ENCODE measurements around the gene SEMA5A.

SEMA5A gene

DNA sequence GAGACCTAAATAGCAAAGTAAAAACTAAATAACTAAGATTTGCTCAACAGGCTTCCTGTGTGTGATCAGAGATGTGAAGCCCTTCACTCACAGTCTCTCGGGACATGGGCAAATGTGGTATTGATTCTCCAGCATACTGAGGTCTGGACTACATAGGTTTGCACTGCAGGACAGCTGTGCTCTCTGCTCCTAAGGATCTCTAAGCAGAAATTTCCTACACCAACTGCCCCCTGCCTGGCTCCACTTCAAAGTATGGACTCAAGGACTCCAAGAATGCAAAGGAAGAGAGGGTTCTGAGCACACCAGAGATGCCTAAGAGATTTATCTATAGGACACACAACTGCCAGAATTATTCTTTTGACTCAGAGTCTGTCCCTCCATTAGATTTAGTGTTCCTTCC lies 487.2 kb downstream of the SEMA5A start:
- no peak for DNase-seq (ENCODE audit: low read depth)

DNA sequence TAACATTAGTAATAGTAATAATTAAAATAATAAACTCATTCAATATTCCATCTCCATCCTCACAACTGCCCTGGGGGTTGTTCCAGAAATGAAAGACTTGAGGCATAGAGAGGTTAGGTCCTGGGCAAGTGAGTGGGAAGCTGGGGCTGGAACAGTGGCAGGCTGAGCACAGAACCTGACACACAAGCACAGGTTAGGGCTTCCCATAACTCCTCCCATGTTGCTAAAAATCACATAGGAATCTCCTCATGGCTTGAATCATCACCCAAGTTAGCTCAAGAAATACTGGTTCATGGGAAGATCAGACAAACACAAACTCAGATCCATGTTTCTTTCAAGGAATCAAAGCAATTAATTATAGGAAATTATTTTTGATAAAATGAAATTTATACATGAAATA lies 487.7 kb downstream of the SEMA5A start:
- DNase-seq (ENCODE audit: low read depth) = no peak

DNA sequence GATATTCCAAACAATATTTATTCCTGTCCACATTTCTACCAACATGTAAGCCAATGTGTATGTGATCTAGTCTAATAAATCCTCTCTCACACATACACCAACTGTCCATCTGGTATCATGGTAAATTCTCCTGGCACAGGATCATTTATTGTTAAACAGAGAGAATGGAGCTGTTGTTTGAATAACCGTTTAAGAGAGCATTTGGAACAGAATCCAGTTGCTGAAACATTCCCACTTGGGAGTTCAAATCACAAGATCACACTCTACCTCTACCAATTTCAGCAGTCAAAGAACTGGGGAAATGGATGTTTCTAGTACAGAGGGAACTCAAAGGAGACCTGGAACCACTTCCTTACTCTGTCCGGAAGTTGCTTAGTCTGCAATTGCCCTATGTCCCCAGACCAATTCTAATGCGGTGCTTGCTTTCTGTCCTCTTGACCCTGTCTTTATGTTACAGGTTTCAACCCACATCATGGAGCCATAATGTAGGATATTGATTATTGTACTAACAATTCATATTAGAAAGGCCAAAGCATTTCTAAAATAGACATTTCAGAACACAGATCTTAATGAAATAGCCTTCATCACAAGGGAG lies 488.4 kb downstream of the SEMA5A start:
- no peak for DNase-seq (ENCODE audit: low read depth)

DNA sequence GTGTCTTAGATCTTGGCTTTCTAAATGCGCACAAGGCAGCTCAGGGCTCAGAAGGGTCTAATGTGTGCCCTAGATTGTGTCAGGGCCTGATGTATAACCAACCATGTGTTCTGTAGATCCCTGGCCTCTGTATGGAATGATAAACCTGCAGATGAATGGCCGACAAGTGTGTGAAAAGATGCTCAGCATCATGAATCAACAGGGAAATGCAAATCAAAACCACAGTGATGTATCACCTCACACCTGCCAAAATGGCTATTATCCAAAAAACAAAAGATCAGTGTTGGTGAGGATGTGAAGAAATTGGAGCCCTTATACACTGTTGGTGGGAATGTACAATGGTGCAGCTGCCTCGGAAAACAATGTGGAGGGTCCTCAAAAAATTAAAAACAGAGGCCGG lies 489.8 kb downstream of the SEMA5A start:
- no peak for DNase-seq (ENCODE audit: low read depth)

DNA sequence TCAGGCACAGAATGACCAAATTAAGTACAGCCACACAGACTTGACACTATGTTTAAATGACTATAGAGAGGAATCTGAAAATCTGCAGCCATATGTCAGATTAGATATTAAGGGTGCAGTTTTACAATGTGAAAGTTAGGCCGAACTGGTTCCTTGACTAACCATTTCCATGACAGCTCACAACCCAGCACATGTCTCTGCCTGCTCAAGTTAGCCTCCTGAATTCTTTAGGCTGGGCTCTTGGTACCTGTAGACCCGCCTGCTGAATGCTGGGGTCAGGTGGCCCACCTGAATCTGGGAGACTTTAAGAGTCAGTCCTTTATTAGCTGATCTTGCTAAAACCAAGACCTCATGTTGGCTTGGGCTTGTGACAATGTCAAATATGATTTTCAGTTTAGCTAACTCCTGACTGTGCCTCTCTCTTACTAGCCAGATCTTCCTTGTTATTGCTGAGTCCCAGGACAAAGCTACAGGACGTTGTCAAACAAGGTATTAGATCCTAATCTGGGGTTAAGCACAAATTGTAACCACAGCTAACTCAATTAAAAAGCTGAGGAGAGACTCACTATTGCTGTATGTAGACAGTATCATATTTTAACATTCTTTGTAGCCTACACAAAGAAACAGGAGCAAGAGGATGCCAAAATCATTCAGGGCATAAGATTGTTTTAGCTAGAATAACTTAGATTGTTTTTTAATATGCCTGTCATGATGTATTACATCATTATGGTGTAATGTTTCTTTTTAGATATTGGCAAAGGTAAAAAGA lies 490.9 kb downstream of the SEMA5A start:
- no peak for DNase-seq (ENCODE audit: low read depth)

DNA sequence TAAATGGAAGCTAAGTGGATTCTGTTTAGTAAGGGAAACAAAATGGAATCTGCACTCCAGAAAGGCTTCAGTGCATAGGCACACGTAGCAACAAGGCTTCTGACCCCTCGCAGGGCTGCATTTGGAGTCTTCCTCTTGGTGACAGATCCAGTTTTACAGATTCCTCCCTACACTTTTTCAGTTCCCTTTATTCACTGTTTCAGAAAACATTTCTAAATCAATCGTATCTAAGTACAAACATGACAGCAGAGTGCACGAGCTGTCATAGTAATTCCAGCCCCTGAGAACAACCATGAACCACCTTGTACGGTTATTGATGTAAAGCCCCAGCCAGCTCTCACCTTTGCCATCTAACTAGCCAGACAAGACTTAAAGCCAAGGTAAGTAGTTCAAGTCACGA lies 491.6 kb downstream of the SEMA5A start:
- DNase-seq (ENCODE audit: low read depth) = no peak

DNA sequence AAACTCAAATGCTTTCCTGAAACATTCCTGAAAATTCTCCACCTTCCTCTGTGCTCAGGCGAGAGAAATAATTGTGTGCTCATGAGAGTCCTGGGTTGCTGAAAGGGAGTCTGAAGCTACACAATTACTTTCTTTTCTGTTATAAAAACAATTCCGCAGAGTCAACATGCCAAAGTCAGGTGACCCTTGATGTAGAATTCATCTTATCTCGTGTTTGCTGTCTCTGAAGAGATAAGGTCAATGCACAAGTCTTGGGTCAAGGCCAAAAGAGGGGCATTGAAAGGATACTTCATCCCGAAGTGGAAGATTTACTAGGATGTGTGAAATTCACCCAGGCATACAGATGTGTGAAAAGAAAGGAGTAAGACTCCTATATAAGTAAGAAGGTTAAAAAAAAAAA lies 493.5 kb downstream of the SEMA5A start:
- no peak for DNase-seq (ENCODE audit: low read depth)

DNA sequence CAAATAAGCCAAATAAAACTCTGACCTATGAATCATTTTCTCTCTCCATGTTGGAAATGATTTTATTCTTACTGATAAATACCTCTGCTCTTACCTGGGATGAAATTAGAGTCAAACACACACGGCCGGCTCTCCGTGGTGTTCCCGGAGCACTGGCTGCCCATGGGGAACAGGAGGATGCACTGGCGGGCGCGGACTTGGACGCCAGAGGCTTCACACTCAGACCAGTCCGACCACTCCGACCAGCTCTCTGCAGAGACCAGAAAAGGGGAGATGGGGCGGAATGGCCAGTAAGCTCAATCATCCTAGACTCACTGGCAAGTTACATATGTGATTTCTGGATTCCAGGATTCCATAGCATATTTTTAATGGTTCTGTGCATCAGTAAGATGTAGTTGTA lies 494.1 kb downstream of the SEMA5A start:
- no peak for DNase-seq (ENCODE audit: low read depth)

DNA sequence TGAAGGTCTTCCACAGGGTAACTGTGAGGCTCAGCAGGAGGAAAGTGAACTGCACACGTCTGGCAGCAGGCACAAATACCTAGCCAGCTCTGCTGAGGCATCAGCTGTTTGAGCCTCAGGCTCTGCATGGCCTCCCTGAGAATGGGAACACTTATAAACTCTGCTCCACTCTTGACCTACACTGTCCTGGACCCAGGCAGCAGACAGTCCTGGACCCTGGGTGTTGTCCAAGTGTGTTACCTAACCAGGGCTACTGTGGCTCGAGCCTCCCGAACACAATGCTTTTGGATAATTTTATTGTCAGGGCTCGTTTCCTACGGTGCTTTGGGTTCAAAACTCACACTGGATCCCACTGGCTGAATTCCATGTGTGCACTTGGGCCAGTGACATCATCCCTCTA lies 497.9 kb downstream of the SEMA5A start:
- DNase-seq (ENCODE audit: low read depth) = no peak

DNA sequence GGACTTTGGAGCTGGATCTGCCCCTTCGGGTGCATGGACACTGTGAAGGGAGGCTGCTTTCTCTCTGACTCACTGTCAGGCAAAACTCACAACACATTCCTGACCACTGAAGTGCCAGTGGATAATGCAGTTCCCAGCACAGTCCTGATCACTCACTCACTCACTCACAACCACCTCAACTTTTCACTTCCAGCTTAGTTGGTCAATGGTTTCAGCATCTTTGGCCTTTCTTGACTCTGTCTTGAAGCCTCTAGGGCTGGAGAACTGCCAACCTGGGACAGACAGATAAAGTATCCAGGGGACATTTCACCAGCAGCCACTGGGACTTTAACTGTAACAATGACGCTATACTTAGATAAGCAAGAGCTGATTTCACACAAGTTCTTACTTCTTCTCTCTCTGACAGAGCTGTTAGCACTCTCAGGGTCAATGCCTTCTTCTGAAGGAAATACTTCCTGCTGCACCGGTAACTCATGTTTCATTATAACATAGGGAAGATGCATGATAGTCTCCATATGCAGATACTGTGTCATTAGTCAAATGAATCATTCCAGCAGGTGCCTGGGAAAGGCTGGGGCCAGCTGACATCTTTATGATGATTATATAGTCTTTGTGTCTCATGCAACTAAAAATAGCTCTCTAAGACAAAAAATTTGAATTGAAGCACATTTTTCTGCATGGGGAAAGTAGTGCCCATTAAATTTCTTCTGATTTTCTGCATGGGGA lies 499.0 kb downstream of the SEMA5A start:
- no peak for DNase-seq (ENCODE audit: low read depth)

DNA sequence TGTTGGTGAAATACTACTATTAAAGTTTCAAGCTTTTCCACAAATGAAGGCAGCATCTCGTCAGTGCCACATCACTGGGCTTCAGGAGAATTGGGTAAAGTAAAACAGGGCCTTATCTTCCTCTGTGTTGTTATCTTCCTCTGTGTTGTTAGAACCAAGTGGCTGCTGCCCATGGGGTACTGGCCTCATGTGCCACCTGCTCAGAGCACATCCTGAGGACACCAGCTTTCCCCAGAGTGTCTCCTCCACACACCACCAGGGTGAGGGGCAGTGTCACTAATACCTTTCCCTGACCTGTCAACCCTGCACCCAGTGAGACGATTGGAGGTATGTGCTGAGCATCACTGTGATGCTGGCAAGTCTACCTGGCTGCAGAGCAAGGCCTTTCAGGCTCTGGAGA lies 499.9 kb downstream of the SEMA5A start:
- no peak for DNase-seq (ENCODE audit: low read depth)

DNA sequence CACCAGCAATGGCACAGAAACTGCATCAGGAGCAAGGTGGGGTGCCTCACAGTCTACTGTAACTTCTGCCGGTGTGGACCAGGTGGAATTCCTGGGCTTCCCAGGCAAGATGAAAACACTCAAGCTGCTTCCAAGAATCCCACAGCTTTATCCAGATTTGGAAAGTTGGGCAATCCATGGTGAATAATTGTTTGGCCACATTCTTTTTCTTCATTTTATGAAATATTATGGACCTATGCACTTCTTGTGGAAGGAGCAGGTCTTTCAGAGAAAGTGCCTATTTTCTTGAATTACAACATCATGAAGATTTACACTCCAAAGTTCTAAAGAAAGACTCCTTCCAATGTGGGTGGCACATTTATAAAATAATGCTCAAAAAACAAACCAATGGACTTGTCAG lies 503.6 kb downstream of the SEMA5A start:
- DNase-seq (ENCODE audit: low read depth) = no peak

DNA sequence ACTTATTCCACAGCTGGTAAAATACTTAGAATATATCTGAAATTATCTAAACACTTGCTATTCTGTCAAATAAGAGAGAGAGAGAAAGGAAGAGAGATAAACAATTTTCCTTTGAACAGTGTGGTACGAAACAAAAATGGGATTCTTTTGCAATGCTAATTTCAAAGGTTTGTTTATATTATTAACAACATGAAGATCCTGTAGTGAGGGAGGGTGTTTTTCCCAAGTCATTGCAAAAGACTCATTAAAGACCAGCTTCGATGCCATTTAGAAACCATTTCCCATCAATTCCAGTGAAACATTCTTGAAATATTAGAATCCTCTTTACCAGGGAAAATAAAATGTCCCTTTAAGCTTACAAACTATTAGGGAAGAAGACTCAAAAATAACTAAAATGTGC lies 505.4 kb downstream of the SEMA5A start:
- DNase-seq (ENCODE audit: low read depth) = no peak

DNA sequence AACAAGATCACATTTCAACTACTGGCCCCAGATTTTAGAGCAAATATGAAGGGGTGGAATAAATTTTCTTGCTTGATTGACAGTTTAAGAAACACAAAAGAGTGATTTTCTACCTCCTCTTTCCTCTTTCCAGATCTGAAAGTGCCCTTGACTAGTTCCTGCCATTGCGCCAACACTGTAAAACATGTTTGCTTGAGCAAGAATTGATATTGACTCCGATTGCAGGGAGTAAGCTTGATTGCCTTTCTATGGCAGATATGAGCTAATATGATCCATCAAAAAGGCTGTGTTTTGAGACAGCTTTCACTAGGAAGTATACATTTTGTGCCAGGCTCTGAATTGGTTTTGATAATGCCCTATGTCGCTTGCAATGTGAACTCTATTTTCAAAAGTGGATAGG lies 508.8 kb downstream of the SEMA5A start:
- no peak for DNase-seq (ENCODE audit: low read depth)

DNA sequence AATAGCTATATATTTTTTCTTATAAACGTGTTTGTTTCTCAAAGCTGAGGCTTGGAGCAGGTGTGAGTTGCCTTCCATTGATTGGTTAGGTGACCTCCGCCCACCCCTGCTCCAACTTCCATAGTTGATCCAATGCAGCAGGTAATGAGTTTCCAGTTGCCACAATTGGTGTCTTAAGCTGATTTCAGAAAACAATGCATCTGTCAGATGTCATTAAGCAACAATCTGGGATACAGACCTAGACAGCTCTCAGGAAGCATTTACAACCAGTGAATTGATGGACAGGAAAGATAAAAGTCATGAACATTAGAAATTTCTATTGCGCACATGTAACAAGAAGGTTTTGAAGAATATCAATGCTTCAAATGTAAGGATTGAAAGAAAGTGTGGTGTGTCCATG lies 510.5 kb downstream of the SEMA5A start:
- no peak for DNase-seq (ENCODE audit: low read depth)

DNA sequence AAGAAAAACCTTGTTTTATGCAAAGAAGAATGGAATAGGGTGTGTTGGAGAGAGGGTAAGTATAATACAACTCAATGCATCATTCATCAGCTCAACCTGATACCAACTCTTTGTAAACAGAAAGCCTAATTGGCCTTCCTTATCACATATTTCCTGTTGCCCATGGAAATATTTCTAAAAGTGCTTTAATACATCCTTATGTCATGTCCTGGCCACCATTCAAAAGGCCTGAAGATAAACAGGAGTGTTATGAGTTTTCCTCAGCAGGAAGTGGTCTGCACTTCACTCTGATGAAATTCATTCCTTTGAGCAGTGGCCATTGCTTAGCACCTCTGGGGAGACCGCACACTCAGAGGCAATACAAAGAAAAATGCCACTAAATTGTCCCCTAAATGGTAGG lies 511.2 kb downstream of the SEMA5A start:
- no peak for DNase-seq (ENCODE audit: low read depth)

DNA sequence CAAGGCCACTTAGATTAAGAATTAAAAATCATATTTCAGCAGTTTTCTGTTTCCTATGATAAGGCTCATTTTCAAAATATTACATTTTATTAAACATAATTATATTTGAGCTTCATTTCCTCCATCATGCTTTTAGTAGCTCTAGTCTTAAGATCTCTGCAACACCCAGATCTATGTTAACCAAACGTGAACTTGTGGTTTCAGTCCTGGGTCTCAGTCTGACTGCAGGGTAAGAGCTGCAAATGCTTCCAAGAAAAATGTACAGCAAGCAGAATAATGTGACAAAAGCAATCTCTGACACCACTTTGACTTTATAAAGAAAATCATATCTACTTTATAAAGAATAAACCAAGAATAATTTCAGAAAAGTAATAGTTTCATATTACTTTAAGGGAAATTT lies 512.4 kb downstream of the SEMA5A start:
- DNase-seq (ENCODE audit: low read depth) = no peak

DNA sequence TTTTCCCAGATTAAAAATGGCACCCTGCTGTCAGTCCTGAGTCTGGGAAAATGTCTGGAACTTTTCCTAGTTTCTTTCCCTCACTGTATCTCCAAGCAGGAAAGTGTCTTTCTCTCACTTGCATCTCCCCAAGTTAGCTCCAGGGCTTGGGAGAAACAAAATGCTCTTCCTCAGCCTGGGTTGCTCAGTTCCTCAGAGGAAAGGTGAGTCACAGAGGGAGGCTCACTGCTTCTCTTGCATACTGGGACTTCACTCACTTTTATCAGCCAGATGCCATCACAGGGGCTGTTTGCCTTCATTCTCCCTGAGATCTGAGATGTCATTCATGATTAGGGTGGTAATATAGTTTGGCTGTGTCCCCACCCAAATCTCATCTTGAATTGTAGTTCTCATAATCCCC lies 519.9 kb downstream of the SEMA5A start:
- no peak for DNase-seq (ENCODE audit: low read depth)

DNA sequence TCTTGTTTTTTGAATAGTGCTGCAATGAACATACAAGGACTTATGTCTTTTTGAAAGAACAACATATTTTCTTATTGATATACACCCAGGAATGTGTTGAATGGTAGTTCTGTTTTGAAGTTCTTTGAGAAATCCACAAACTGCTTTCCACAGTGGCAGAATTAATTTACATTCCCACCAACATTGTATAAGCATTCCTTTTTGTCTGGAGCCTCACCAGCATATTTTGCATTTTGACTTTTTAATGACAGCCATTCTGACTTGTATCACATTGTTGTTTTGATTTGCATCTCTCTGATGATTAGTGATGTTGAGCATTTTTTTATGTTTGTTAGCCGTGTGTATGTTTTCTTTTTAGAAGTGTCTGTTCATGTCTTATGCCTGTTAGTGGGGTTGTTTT lies 524.9 kb downstream of the SEMA5A start:
- DNase-seq (ENCODE audit: low read depth) = no peak

DNA sequence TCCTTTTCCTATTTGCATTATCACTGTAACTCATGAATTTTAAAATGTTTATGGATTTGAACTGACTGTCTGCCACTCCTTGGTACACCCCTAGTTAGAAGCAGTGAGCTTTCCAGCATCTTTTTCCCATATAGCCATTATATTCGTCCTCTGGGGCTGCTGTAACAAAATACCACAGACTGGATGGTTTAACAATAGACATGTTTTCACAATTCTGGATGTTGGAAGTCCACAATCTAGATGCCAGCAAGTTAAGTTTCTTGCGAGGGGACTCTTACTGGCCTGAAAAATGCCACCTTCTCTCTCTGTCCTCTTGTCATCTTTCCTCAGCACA lies 530.0 kb downstream of the SEMA5A start:
- no peak for DNase-seq (ENCODE audit: low read depth)

DNA sequence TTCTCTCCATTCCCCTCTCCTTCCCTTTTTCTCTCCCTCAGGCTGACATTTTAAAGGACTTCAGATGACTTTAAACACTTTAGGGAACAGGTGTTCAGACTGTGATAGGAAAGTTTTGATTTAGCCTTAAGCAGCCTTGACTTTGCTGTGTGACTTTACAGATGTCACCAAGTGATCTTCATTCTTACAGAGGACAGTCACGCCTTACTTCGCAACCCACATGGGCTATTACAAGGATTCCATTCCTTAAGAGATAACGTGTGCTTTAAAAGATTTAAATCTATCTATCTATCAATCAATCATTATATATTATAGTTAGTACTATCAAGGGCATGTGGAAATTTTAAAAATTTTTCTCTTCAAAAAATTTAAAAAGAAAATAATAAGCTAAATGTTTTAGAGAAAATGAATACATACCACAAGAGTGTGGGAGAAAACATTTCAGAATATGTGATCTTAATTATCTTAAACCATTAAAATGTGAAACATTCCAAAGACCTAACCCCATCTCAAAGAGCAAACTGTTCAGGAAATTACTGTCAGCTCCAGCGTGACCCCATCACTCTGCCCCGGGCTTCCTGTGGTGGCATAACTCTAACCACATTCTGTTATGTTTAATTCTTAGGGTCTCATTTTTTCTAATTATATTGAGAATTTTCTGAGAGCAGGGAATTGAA lies 530.5 kb downstream of the SEMA5A start:
- no peak for DNase-seq (ENCODE audit: low read depth)

DNA sequence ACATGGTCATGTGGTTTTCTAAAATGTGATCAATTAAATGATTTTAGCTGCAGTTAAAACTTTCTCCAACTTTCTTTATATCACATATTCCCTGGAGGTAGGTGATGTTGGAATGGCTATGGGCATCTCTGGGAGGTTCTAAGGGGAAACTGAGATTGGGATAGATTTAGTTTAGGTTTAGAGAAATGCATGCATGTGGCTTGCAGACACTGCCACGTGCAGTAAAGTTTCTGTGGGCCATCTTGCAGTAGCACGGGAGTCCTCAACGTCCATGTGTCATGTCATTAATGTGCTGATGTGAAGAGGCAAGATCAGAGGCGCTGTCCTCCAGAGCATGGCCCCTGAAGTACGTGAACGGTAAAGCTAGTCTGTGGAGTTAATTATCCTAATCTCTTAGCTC lies 532.7 kb downstream of the SEMA5A start:
- DNase-seq (ENCODE audit: low read depth) = no peak
